Adrenal gland (tissue), 5 donors: ENCODE data around the gene CRYBG3.

ENCODE experiments used
- CTCF ChIP-seq, 6 experiments: fragments of 450-650 bp in 4 of 6; fragments of 200-600 bp in 2 of 6; sonication (generic) in 1 of 6; IDR thresholded peaks; 1 replicate in 5 of 6; 2 replicates in 1 of 6; pipeline versions ENCODE4 v1.5.1 to v1.8.0; 2016 to 2021; ENCODE audit warnings: antibody characterized with exemption in 6 of 6, mild to moderate bottlenecking in 2 of 6, moderate library complexity in 1 of 6
- POLR2A ChIP-seq, 2 donors: fragments of 450-650 bp; IDR thresholded peaks; one replicate each; pipeline ENCODE4 v1.6.1; 2017; ENCODE audit warnings: antibody characterized with exemption in 2 of 2, mild to moderate bottlenecking in 2 of 2, moderate library complexity in 1 of 2
- donor health status: DM: no; HTN: no; CAD: no.

GRCh38 chr3:97958796-97959195, 137.0 kb downstream of the CRYBG3 start:
- no peak for TF ChIP-seq CTCF (IDR thresholded peaks at IDR 0.05)
- TF ChIP-seq POLR2A (IDR thresholded peaks at IDR 0.05) = no peak
